Measurements from ENCODE around the gene DFFB. TPM values are rescaled to one million over a fixed set of nuclear protein-coding genes. Genes with fewer than 3 reads are reported as not detected.
A peak's percentile ranks its signal among the peaks of the same experiment; 100 is the strongest.
"Not testable (repeated sequence)": the region's sequence is repeated elsewhere in the genome, so short reads cannot be mapped to it uniquely, and the experiment has no call there.

The DFFB gene
- total RNA-seq, result 10 to 100 TPM; 23.2 to 26.1 TPM
- 10 to 100 TPM in 1 of 2 donors, 1 to 10 TPM in 1; 8.2 to 13.0 TPM for polyA plus RNA-seq

GRCh38 chr1:3856923-3857790 is at the start of gene DFFB, which contains the start of gene CEP104:
TSS of gene DFFB (plus strand) at chr1:3857476. CDS start at chr1:3857604, 128 bp downstream.
TSS of gene CEP104 (minus strand) at chr1:3857211. CDS start at chr1:3852407, 4,804 bp downstream.
- ChIA-PET CTCF (ENCODE audit: partially characterized antibody) (interaction anchor here (1.2 to 2.0 kb wide), 7 partner anchors 9 to 49 kb away, joined by 3 to 7 read pairs (median 4); no protein-coding TSS in a partner anchor), POLR2A (ENCODE audit: partially characterized antibody) (interaction anchor here (1.3 to 4.8 kb wide), 4 partner anchors 9 to 61 kb away, joined by 3 to 73 read pairs (median 14); partner anchors contain the start of genes C1orf174 and LRRC47)
- H3K4me3 Mint-ChIP-seq, result peak within 1 kb of the TSS; percentile 95 to 99 (median 98)
- H3K4me1 ChIP-seq (ENCODE audit: insufficient read depth, low read length), result peaks cover 35% of the 10 kb centered on the region
- H3K36me3 Mint-ChIP-seq, result peaks cover 3 to 18% of the 10 kb centered on the region in 2 donors
- peak within 1 kb of the TSS; percentile 88 to 96 for H3K4me3 ChIP-seq (ENCODE audit: low read length in 2 of 2)
- H3K4me1 Mint-ChIP-seq, result peaks cover 18 to 56% (median 35%) of the 10 kb centered on the region in 4 donors
- intact Hi-C loops (cut with micrococcal nuclease), result loop anchor here (1.0 to 2.0 kb wide), 3 partner anchors 43 to 232 kb away; partner anchors contain the start of genes C1orf174, LRRC47 and TPRG1L
- H3K9me3 Mint-ChIP-seq, result no peaks in the 10 kb centered on the region
- no peaks in the 10 kb centered on the region for H3K27me3 Mint-ChIP-seq
- H3K9me3 ChIP-seq (ENCODE audit: control insufficient read depth in 1 of 2, low read length in 2 of 2), result no peaks in the 10 kb centered on the region
- no peaks in the 10 kb centered on the region for H3K27me3 ChIP-seq (ENCODE audit: insufficient read depth, low read length)
- peak; percentile 99 for DNase-seq
- no peaks in the 10 kb centered on the region for H3K36me3 ChIP-seq (ENCODE audit: insufficient read depth, low read length)
- H3K27ac ChIP-seq (ENCODE audit: low read depth, low read length), result peak within 1 kb of the TSS; percentile 71
- peak within 1 kb of the TSS; percentile 88 to 98 (median 96) for H3K27ac Mint-ChIP-seq

- DNase-seq, result no peak
- H3K9me3 ChIP-seq (ENCODE audit: control insufficient read depth in 1 of 2, low read length in 2 of 2), result no peaks in the 10 kb centered on the region
- intact Hi-C loops (cut with micrococcal nuclease), result no loop called here
- ChIA-PET POLR2A (ENCODE audit: partially characterized antibody) (no interaction called here), CTCF (ENCODE audit: partially characterized antibody) (no interaction called here)
- peaks cover 0 to 5% (median 0%) of the 10 kb centered on the region in 8 donors for H3K9me3 Mint-ChIP-seq
- peaks cover 0 to 2% (median 0%) of the 10 kb centered on the region in 4 donors for H3K4me1 Mint-ChIP-seq
- H3K4me1 ChIP-seq (ENCODE audit: insufficient read depth, low read length), result no peaks in the 10 kb centered on the region
- H3K36me3 ChIP-seq (ENCODE audit: insufficient read depth, low read length), result no peaks in the 10 kb centered on the region
- H3K4me3 ChIP-seq (ENCODE audit: low read length in 2 of 2), result no peak overlapping the region
- H3K27me3 ChIP-seq (ENCODE audit: insufficient read depth, low read length), result no peaks in the 10 kb centered on the region
- H3K27ac ChIP-seq (ENCODE audit: low read depth, low read length), result no peak overlapping the region
- H3K27ac Mint-ChIP-seq, result no peak overlapping the region
- peaks cover 9 to 10% of the 10 kb centered on the region in 2 donors for H3K27me3 Mint-ChIP-seq
- no peak overlapping the region for H3K4me3 Mint-ChIP-seq
- no peaks in the 10 kb centered on the region for H3K36me3 Mint-ChIP-seq
These were observed 49.5 kb upstream of the DFFB start for GRCh38 chr1:3807769-3808168.

GRCh38 chr1:3809680-3810079 is 47.6 kb upstream of the DFFB start:
- Mint-ChIP-seq H3K27me3 (peaks cover 2 to 4% of the 10 kb centered on the region in 2 donors), H3K9me3 (peaks cover 0 to 5% (median 0%) of the 10 kb centered on the region in 8 donors), H3K36me3 (peaks cover 7 to 8% of the 10 kb centered on the region in 2 donors), H3K27ac (peak overlapping the region in 1 of 7 donors; percentile 54), H3K4me1 (peaks cover 0 to 2% (median 0%) of the 10 kb centered on the region in 4 donors), H3K4me3 (no peak overlapping the region)
- no peak for DNase-seq
- Histone ChIP-seq H3K9me3 (ENCODE audit: control insufficient read depth in 1 of 2, low read length in 2 of 2) (no peaks in the 10 kb centered on the region), H3K27ac (ENCODE audit: low read depth, low read length) (no peak overlapping the region), H3K36me3 (ENCODE audit: insufficient read depth, low read length) (no peaks in the 10 kb centered on the region), H3K4me3 (ENCODE audit: low read length in 2 of 2) (no peak overlapping the region), H3K27me3 (ENCODE audit: insufficient read depth, low read length) (no peaks in the 10 kb centered on the region), H3K4me1 (ENCODE audit: insufficient read depth, low read length) (no peaks in the 10 kb centered on the region)
- ChIA-PET POLR2A (ENCODE audit: partially characterized antibody) (no interaction called here), CTCF (ENCODE audit: partially characterized antibody) (no interaction called here)
- intact Hi-C loops (cut with micrococcal nuclease), result no loop called here

GRCh38 chr1:3810149-3810761 is 47.0 kb upstream of the DFFB start:
- CTCF ChIA-PET (ENCODE audit: partially characterized antibody); H3K36me3 ChIP-seq (ENCODE audit: insufficient read depth, low read length); DNase-seq; H3K27me3 ChIP-seq (ENCODE audit: insufficient read depth, low read length); H3K27ac ChIP-seq (ENCODE audit: low read depth, low read length); POLR2A ChIA-PET (ENCODE audit: partially characterized antibody); intact Hi-C loops (cut with micrococcal nuclease); H3K4me3 ChIP-seq (ENCODE audit: low read length in 2 of 2); H3K4me1 Mint-ChIP-seq; H3K27me3 Mint-ChIP-seq; H3K4me3 Mint-ChIP-seq; H3K9me3 Mint-ChIP-seq; H3K9me3 ChIP-seq (ENCODE audit: control insufficient read depth in 1 of 2, low read length in 2 of 2); H3K4me1 ChIP-seq (ENCODE audit: insufficient read depth, low read length): not testable (repeated sequence)
- H3K27ac Mint-ChIP-seq, result peak overlapping the region in 1 of 7 donors; percentile 54
- H3K36me3 Mint-ChIP-seq, result peaks cover 12 to 13% of the 10 kb centered on the region in 2 donors

GRCh38 chr1:3811595-3811911 is 45.7 kb upstream of the DFFB start:
- Mint-ChIP-seq H3K27ac (peak overlapping the region in 1 of 7 donors; percentile 29), H3K4me1 (peaks cover 0 to 2% (median 0%) of the 10 kb centered on the region in 4 donors), H3K4me3 (no peak overlapping the region), H3K27me3 (peaks cover 0 to 2% of the 10 kb centered on the region in 2 donors), H3K9me3 (peaks cover 0 to 1% (median 0%) of the 10 kb centered on the region in 8 donors), H3K36me3 (peaks cover 13 to 16% of the 10 kb centered on the region in 2 donors)
- H3K27ac ChIP-seq (ENCODE audit: low read depth, low read length), result no peak overlapping the region
- intact Hi-C loops (cut with micrococcal nuclease), result no loop called here
- H3K36me3 ChIP-seq (ENCODE audit: insufficient read depth, low read length), result no peaks in the 10 kb centered on the region
- no peak overlapping the region for H3K4me3 ChIP-seq (ENCODE audit: low read length in 2 of 2)
- CTCF ChIA-PET (ENCODE audit: partially characterized antibody), result no interaction called here
- no peaks in the 10 kb centered on the region for H3K27me3 ChIP-seq (ENCODE audit: insufficient read depth, low read length)
- no peaks in the 10 kb centered on the region for H3K9me3 ChIP-seq (ENCODE audit: control insufficient read depth in 1 of 2, low read length in 2 of 2)
- POLR2A ChIA-PET (ENCODE audit: partially characterized antibody), result no interaction called here
- no peaks in the 10 kb centered on the region for H3K4me1 ChIP-seq (ENCODE audit: insufficient read depth, low read length)
- no peak for DNase-seq

GRCh38 chr1:3814065-3814464 is 43.2 kb upstream of the DFFB start:
- Histone ChIP-seq H3K4me3 (ENCODE audit: low read length in 2 of 2) (no peak overlapping the region), H3K4me1 (ENCODE audit: insufficient read depth, low read length) (no peaks in the 10 kb centered on the region), H3K9me3 (ENCODE audit: control insufficient read depth in 1 of 2, low read length in 2 of 2) (no peaks in the 10 kb centered on the region), H3K27ac (ENCODE audit: low read depth, low read length) (no peak overlapping the region), H3K36me3 (ENCODE audit: insufficient read depth, low read length) (no peaks in the 10 kb centered on the region), H3K27me3 (ENCODE audit: insufficient read depth, low read length) (no peaks in the 10 kb centered on the region)
- intact Hi-C loops (cut with micrococcal nuclease), result no loop called here
- no peaks in the 10 kb centered on the region for H3K9me3 Mint-ChIP-seq
- no peak overlapping the region for H3K27ac Mint-ChIP-seq
- no peak for DNase-seq
- no peak overlapping the region for H3K4me3 Mint-ChIP-seq
- H3K27me3 Mint-ChIP-seq, result no peaks in the 10 kb centered on the region
- peaks cover 0 to 2% (median 0%) of the 10 kb centered on the region in 4 donors for H3K4me1 Mint-ChIP-seq
- peaks cover 17 to 26% of the 10 kb centered on the region in 2 donors for H3K36me3 Mint-ChIP-seq
- POLR2A ChIA-PET (ENCODE audit: partially characterized antibody), result no interaction called here
- CTCF ChIA-PET (ENCODE audit: partially characterized antibody), result no interaction called here

Measured in CD4-positive, alpha-beta memory T cell (primary cell).